PC-3 (cell line): Measurements from ENCODE around the gene SMU1. TPM values are rescaled to one million over a fixed set of nuclear protein-coding genes. Genes with fewer than 3 reads are reported as not detected.

Experiments
- ATAC-seq: fragments of 200-7000 bp; cut with Tn5 transposase; 2 replicates; pipeline ENCODE4 v1.9.1; 2020; ENCODE audit warnings: mild to moderate bottlenecking, moderate library complexity
- BruUV-seq: library from RNA; stranded (reverse); fragments of 400-500 nt; replicated peaks from 2 replicates; lab custom pipeline; 2021; lab: Mats Ljungman, UMichigan
- CTCF ChIA-PET: fragments of 300-600 bp; sonication (Branson Sonifier 250); formaldehyde crosslinking; loops from one replicate; lab custom pipeline; 2022; ENCODE audit warnings: antibody characterized with exemption; lab: Charles Lee
- POLR2A ChIA-PET: fragments of 300-600 bp; sonication (Branson Sonifier 250); formaldehyde crosslinking; loops from one replicate; lab custom pipeline; 2022; ENCODE audit warnings: antibody characterized with exemption; ENCODE audit not compliant: unreplicated experiment; lab: Charles Lee
- DNase-seq: peaks from one replicate; pipeline ENCODE4 v3.0.0-alpha.2; 2015
- H2AFZ ChIP-seq: fragments of 300-600 bp; sonication (generic); 2 replicates; pipeline ENCODE4 v1.6.0; 2016; ENCODE audit warnings: antibody characterized with exemption, low read length
- H3F3A ChIP-seq: fragments of 300-600 bp; sonication (generic); one replicate; pipeline ENCODE4 v1.6.0; 2017; ENCODE audit warnings: antibody characterized with exemption, low read length, control low read depth, mild to moderate bottlenecking; ENCODE audit not compliant: unreplicated experiment
- H3K27ac ChIP-seq: fragments of 300-600 bp; sonication (generic); 2 replicates; pipeline ENCODE4 v1.5.1; 2016; ENCODE audit warnings: mild to moderate bottlenecking, low read length
- H3K27me3 ChIP-seq: fragments of 300-600 bp; sonication (generic); 2 replicates; pipeline ENCODE4 v1.6.1; 2016; ENCODE audit warnings: low read length, mixed read lengths
- H3K36me3 ChIP-seq: fragments of 300-600 bp; sonication (generic); 2 replicates; pipeline ENCODE4 v1.6.1; 2016; ENCODE audit warnings: low read depth, mixed run types, low read length, mixed read lengths
- H3K4me1 ChIP-seq: fragments of 300-600 bp; sonication (generic); 2 replicates; pipeline ENCODE4 v1.5.1; 2016; ENCODE audit warnings: low read length; ENCODE audit not compliant: insufficient read depth
- H3K4me2 ChIP-seq: fragments of 300-600 bp; sonication (generic); 2 replicates; pipeline ENCODE4 v1.6.0; 2016; ENCODE audit warnings: low read length
- H3K4me3 ChIP-seq: fragments of 300-600 bp; sonication (generic); 2 replicates; pipeline ENCODE4 v1.5.1; 2016; ENCODE audit warnings: mild to moderate bottlenecking, low read length, mixed read lengths
- H3K79me2 ChIP-seq: fragments of 300-600 bp; sonication (generic); 2 replicates; pipeline ENCODE4 v1.6.1; 2017; ENCODE audit warnings: low read length, mixed read lengths
- H3K9ac ChIP-seq: fragments of 300-600 bp; sonication (generic); 2 replicates; pipeline ENCODE4 v1.6.0; 2016; ENCODE audit warnings: mild to moderate bottlenecking, low read length
- H3K9me2 ChIP-seq: fragments of 300-600 bp; sonication (generic); replicated peaks from 2 replicates; pipeline ENCODE4 v1.6.1; 2016; ENCODE audit warnings: mixed run types, low read length, mixed read lengths
- H3K9me3 ChIP-seq: fragments of 300-600 bp; sonication (generic); 2 replicates; pipeline ENCODE4 v1.6.1; 2016; ENCODE audit warnings: low read length, mixed read lengths
- H4K20me1 ChIP-seq: fragments of 300-600 bp; sonication (generic); 2 replicates; pipeline ENCODE4 v1.6.1; 2016; ENCODE audit warnings: low read length, mixed read lengths
- EZH2 ChIP-seq: fragments of 300-600 bp; sonication (generic); IDR thresholded peaks from one replicate; pipeline ENCODE4 v1.6.1; 2017; ENCODE audit warnings: antibody characterized with exemption, mild to moderate bottlenecking, low read length; ENCODE audit not compliant: unreplicated experiment
- EZH2phosphoT487 ChIP-seq: fragments of 300-600 bp; sonication (generic); IDR thresholded peaks from 2 replicates; pipeline ENCODE4 v1.6.1; 2018; ENCODE audit warnings: mild to moderate bottlenecking, antibody characterized with exemption, low read length, borderline replicate concordance
- intact Hi-C: fragments of 100-400 bp; cut with micrococcal nuclease; formaldehyde crosslinking; loops from 2 replicates; pipeline ENCODE4 v1.9.0; 2023
- total RNA-seq: library from RNA; depleted of rRNA; stranded (reverse); fragments of >200 nt; gene quantifications from 2 replicates; pipeline ENCODE4 v1.2.3, GENCODE V29; 2014
- TF ChIP-seq, protein P1 (sequence below): fragments of 300-600 bp; sonication (generic); conservative IDR thresholded peaks from 2 replicates; pipeline ENCODE4 v1.5.1; 2017; ENCODE audit warnings: antibody characterized with exemption, low read depth, mild to moderate bottlenecking, low read length

The SMU1 gene
- total RNA-seq, 1 experiment from 2014 or later: 17.6 TPM

GRCh38 chr9:33124751-33125381 lies 48.4 kb upstream of the SMU1 start:
- no peak for TF ChIP-seq EZH2
- TF ChIP-seq, protein P1, sequence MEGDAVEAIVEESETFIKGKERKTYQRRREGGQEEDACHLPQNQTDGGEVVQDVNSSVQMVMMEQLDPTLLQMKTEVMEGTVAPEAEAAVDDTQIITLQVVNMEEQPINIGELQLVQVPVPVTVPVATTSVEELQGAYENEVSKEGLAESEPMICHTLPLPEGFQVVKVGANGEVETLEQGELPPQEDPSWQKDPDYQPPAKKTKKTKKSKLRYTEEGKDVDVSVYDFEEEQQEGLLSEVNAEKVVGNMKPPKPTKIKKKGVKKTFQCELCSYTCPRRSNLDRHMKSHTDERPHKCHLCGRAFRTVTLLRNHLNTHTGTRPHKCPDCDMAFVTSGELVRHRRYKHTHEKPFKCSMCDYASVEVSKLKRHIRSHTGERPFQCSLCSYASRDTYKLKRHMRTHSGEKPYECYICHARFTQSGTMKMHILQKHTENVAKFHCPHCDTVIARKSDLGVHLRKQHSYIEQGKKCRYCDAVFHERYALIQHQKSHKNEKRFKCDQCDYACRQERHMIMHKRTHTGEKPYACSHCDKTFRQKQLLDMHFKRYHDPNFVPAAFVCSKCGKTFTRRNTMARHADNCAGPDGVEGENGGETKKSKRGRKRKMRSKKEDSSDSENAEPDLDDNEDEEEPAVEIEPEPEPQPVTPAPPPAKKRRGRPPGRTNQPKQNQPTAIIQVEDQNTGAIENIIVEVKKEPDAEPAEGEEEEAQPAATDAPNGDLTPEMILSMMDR: no peak
- no peak for TF ChIP-seq EZH2phosphoT487
- H3K9me3 ChIP-seq: no peaks in the 10 kb centered on the region
- no peaks in the 10 kb centered on the region for H4K20me1 ChIP-seq
- BruUV-seq: no TSS peak
- ChIA-PET POLR2A (no interaction called here), CTCF (no interaction called here)
- no peak overlapping the region for H3K27ac ChIP-seq
- no peak overlapping the region for H3K4me2 ChIP-seq
- H2AFZ ChIP-seq: no peak overlapping the region
- H3K4me3 ChIP-seq: no peak overlapping the region
- ATAC-seq (no peak), DNase-seq (no peak)
- no peaks in the 10 kb centered on the region for H3F3A ChIP-seq
- peaks cover 8% of the 10 kb centered on the region; the same call in 1 of the 2 replicates for H3K36me3 ChIP-seq
- no peak overlapping the region for H3K9ac ChIP-seq
- no peaks in the 10 kb centered on the region for H3K79me2 ChIP-seq
- peaks cover 9% of the 10 kb centered on the region for H3K4me1 ChIP-seq
- H3K27me3 ChIP-seq: no peaks in the 10 kb centered on the region
- no peaks in the 10 kb centered on the region for H3K9me2 ChIP-seq
- intact Hi-C loops: no loop called here

GRCh38 chr9:33124046-33124445 lies 47.6 kb upstream of the SMU1 start:
- 0 out of 2 replicates have a peak, but pooled peaks cover under 1% of the 10 kb centered on the region for H3K4me1 ChIP-seq
- no TSS peak for BruUV-seq
- no peaks in the 10 kb centered on the region for H3K9me2 ChIP-seq
- DNase-seq (no peak), ATAC-seq (no peak)
- POLR2A ChIA-PET: no interaction called here
- H3K27me3 ChIP-seq: no peaks in the 10 kb centered on the region
- intact Hi-C loops: no loop called here
- H3K27ac ChIP-seq: no peak overlapping the region
- no peak overlapping the region for H2AFZ ChIP-seq
- no peak overlapping the region for H3K4me2 ChIP-seq
- no peak overlapping the region for H3K9ac ChIP-seq
- H4K20me1 ChIP-seq: no peaks in the 10 kb centered on the region
- H3F3A ChIP-seq: no peaks in the 10 kb centered on the region
- no peaks in the 10 kb centered on the region for H3K79me2 ChIP-seq
- no peak overlapping the region for H3K4me3 ChIP-seq
- CTCF ChIA-PET: no interaction called here
- H3K9me3 ChIP-seq: no peaks in the 10 kb centered on the region
- peaks cover 8% of the 10 kb centered on the region; the same call in 1 of the 2 replicates for H3K36me3 ChIP-seq
- TF ChIP-seq EZH2 (no peak), EZH2phosphoT487 (no peak)
- TF ChIP-seq, protein P1: no peak

DNA sequence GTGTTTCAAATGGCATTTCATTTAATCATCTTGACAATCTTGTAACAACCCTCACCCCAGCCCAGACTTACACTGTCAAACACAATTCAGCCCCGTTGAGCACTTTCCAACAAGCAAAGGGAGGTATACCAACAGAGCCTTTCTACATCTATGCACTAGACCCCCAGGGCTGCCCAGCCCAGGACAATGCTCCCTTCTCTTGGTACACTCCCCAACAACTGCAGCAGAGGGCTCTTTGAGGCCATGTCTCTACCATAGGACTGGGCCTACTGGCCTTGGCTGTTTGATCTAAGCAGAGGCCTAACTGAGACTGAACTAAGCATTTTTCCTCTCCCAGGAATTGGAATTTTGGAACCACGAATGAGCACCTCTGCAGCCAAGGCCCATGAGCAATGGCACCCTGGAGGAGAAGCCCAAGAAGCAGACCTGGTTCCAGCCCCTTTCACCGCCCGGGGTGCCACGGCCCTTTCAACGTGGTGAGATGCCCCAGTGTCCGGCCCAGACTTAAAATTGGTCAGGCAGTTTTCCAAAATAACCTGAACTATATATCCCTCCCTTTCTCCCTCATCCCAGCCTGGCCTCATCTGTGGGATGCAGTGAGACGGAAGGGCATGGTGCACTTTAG lies 47.0 kb upstream of the SMU1 start:
- TF ChIP-seq EZH2phosphoT487 (no peak), EZH2 (no peak)
- TF ChIP-seq, protein P1: no peak
- intact Hi-C loops: no loop called here
- Histone ChIP-seq H3K27ac (no peak overlapping the region), H3F3A (no peaks in the 10 kb centered on the region), H2AFZ (no peak overlapping the region), H3K79me2 (no peaks in the 10 kb centered on the region), H3K4me2 (no peak overlapping the region), H3K9ac (no peak overlapping the region), H3K27me3 (no peaks in the 10 kb centered on the region), H3K4me3 (no peak overlapping the region), H4K20me1 (no peaks in the 10 kb centered on the region), H3K9me2 (no peaks in the 10 kb centered on the region), H3K4me1 (no peaks in the 10 kb centered on the region), H3K36me3 (peaks cover 8% of the 10 kb centered on the region; the same call in 1 of the 2 replicates), H3K9me3 (no peaks in the 10 kb centered on the region)
- POLR2A ChIA-PET: no interaction called here
- CTCF ChIA-PET: no interaction called here
- no TSS peak for BruUV-seq
- DNase-seq (no peak), ATAC-seq (no peak)
